Naive thymus-derived CD8-positive, alpha-beta T cell (primary cell): ENCODE data around the gene TMEM132D. TPM values are rescaled to one million over a fixed set of nuclear protein-coding genes. Genes with fewer than 3 reads are reported as not detected.

Source experiments
- ATAC-seq, 2 donors: fragments of 150-1000 bp; cut with Tn5 transposase in 1 of 2; sonication (Bioruptor Pico), chemical (Tn5 transposase) in 1 of 2; 1 replicate in 1 of 2; 2 replicates in 1 of 2; pipeline ENCODE4 v1.10.0; 2021; ENCODE audit warnings: mild to moderate bottlenecking in 2 of 2, moderate library complexity in 2 of 2
- POLR2A ChIA-PET: fragments of 350-600 bp; sonication (Branson Sonifier 250); formaldehyde crosslinking; loops from one replicate; lab custom pipeline; 2021; ENCODE audit warnings: antibody characterized with exemption; lab: Charles Lee
- DNase-seq, 10 donors: peaks; one replicate each; pipeline versions ENCODE4 v3.0.0 to v3.0.0-alpha.2; 2020 to 2022
- H3K27ac Mint-ChIP-seq, 10 donors: one replicate each; pipeline ENCODE4 v1.8.0; 2020 to 2022; ENCODE audit warnings: mild to moderate bottlenecking in 10 of 10, mixed read lengths in 10 of 10, moderate library complexity in 4 of 10, inconsistent platforms in 1 of 10
- H3K27me3 Mint-ChIP-seq, 5 donors: one replicate each; pipeline ENCODE4 v1.8.0; 2021 to 2022; ENCODE audit warnings: mixed read lengths in 5 of 5
- H3K36me3 Mint-ChIP-seq, 3 donors: one replicate each; pipeline ENCODE4 v1.8.0; 2020 to 2022; ENCODE audit warnings: mixed read lengths in 3 of 3, mild to moderate bottlenecking in 2 of 3, inconsistent platforms in 1 of 3
- H3K4me1 Mint-ChIP-seq, 4 donors: one replicate each; pipeline ENCODE4 v1.8.0; 2021 to 2022; ENCODE audit warnings: mixed read lengths in 4 of 4
- H3K4me3 Mint-ChIP-seq, 10 donors: one replicate each; pipeline ENCODE4 v1.8.0; 2020 to 2022; ENCODE audit warnings: mild to moderate bottlenecking in 10 of 10, mixed read lengths in 10 of 10, moderate library complexity in 6 of 10, inconsistent platforms in 1 of 10
- H3K9me3 Mint-ChIP-seq, 9 donors: one replicate each; pipeline ENCODE4 v1.8.0; 2020 to 2022; ENCODE audit warnings: mixed read lengths in 9 of 9, mild to moderate bottlenecking in 3 of 9, inconsistent platforms in 1 of 9, moderate library complexity in 1 of 9
- polyA plus RNA-seq, 3 donors: library from polyadenylated mRNA; unstranded; fragments of 300-500 nt; fragmentation: Illumina TruSeq; gene quantifications; one replicate each; pipeline ENCODE4 v1.2.3, GENCODE V29; 2021
- total RNA-seq, 8 experiments: library from RNA in 2 of 8; stranded (reverse) in 2 of 8; gene quantifications; one replicate each; pipeline ENCODE4 v1.2.3 and lab custom pipeline; 2021 to 2026

TMEM132D gene
- total and polyA plus RNA-seq, 5 experiments from 2014 or later, result not detected

DNA sequence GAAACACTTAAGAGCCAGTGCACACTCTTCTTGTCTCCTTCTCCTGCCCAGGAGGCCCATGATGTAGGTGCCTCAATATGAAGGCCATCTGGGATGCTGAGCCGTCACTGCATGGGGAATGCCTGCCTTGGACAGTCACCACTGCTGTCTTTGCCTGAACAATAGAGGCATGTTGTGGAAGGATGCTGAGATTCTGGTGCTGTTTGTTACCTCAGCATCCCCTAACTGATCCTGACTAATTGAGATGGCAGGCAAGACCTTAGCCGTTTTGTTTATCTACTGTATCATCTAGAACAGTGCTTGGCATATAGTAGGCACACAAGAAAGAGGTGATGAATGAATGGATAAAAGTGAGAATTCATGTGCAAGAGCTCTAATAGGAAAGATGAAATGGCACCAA is 797.1 kb downstream of the TMEM132D start:
- H3K36me3 Mint-ChIP-seq, result no peaks in the 10 kb centered on the region
- DNase-seq (no peak), ATAC-seq (no peak)
- H3K4me1 Mint-ChIP-seq, result no peaks in the 10 kb centered on the region
- no peak overlapping the region for H3K27ac Mint-ChIP-seq
- no peak overlapping the region for H3K4me3 Mint-ChIP-seq
- H3K9me3 Mint-ChIP-seq, result peaks cover 0 to 21% (median 12%) of the 10 kb centered on the region in 9 donors
- POLR2A ChIA-PET, result no interaction called here
- H3K27me3 Mint-ChIP-seq, result peaks cover 0 to 12% (median 0%) of the 10 kb centered on the region in 5 donors

DNA sequence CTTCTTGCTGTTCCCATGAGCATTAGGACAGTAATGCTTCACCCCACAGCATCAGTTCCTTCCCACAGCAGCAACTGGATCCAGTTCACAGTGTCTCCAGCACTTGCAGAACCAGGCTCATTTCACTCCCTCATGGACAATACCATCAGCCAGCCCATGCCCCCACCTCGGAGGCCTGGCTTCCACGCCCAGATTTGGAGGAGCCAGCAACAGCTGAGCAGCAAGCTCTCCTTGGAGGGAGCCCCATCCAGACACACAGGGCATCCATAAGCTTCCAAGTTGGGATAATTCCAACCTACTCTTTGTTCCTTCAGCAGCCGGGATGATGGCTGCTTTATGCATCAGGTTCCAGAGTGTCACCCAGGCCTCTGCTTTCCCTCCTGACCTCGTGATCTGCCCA is 800.6 kb downstream of the TMEM132D start:
- ATAC-seq (no peak), DNase-seq (no peak)
- H3K36me3 Mint-ChIP-seq, result no peaks in the 10 kb centered on the region
- no peak overlapping the region for H3K27ac Mint-ChIP-seq
- peaks cover 0 to 22% (median 4%) of the 10 kb centered on the region in 9 donors for H3K9me3 Mint-ChIP-seq
- POLR2A ChIA-PET, result no interaction called here
- H3K4me3 Mint-ChIP-seq, result no peak overlapping the region
- H3K4me1 Mint-ChIP-seq, result no peaks in the 10 kb centered on the region
- peaks cover 0 to 4% (median 0%) of the 10 kb centered on the region in 5 donors for H3K27me3 Mint-ChIP-seq

- no peak overlapping the region for H3K4me3 Mint-ChIP-seq
- H3K36me3 Mint-ChIP-seq, result no peaks in the 10 kb centered on the region
- DNase-seq (no peak), ATAC-seq (no peak)
- POLR2A ChIA-PET, result no interaction called here
- no peak overlapping the region for H3K27ac Mint-ChIP-seq
- peaks cover 0 to 4% (median 0%) of the 10 kb centered on the region in 5 donors for H3K27me3 Mint-ChIP-seq
- H3K9me3 Mint-ChIP-seq, result peaks cover 0 to 20% (median 4%) of the 10 kb centered on the region in 9 donors
- H3K4me1 Mint-ChIP-seq, result no peaks in the 10 kb centered on the region
These were observed 801.6 kb downstream of the TMEM132D start for GRCh38 chr12:129102233-129102632.

GRCh38 chr12:129101816-129102215 is 802.0 kb downstream of the TMEM132D start:
- ATAC-seq (no peak), DNase-seq (no peak)
- H3K27me3 Mint-ChIP-seq, result peaks cover 0 to 4% (median 0%) of the 10 kb centered on the region in 5 donors
- POLR2A ChIA-PET, result no interaction called here
- H3K27ac Mint-ChIP-seq, result no peak overlapping the region
- H3K4me3 Mint-ChIP-seq, result no peak overlapping the region
- peaks cover 0 to 16% (median 4%) of the 10 kb centered on the region in 9 donors for H3K9me3 Mint-ChIP-seq
- H3K36me3 Mint-ChIP-seq, result no peaks in the 10 kb centered on the region
- H3K4me1 Mint-ChIP-seq, result no peaks in the 10 kb centered on the region

DNA sequence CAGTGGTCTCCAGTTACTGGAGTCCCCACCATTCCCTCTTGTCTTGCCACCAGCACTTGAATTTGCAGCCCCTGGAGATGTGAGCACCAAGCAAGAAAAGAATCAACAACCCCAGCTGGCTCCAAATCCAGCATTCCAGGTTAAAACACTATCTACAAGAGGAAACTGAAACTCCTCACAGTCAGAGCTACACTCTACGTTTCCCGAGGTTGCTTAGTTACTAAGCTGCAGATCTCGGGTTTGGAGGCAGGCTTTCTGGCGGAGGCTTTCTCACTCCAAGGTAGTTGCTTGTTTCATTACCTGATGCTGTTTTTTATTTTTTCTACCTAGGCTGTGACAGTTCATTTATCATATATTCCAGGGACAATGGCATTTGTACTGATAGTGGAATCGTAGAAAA is 802.4 kb downstream of the TMEM132D start:
- POLR2A ChIA-PET, result no interaction called here
- Mint-ChIP-seq H3K27me3 (peaks cover 0 to 4% (median 0%) of the 10 kb centered on the region in 5 donors), H3K4me1 (no peaks in the 10 kb centered on the region), H3K4me3 (no peak overlapping the region), H3K36me3 (no peaks in the 10 kb centered on the region), H3K9me3 (peaks cover 0 to 12% (median 4%) of the 10 kb centered on the region in 9 donors), H3K27ac (no peak overlapping the region)
- ATAC-seq (no peak), DNase-seq (no peak)

GRCh38 chr12:129097451-129097850 is 806.4 kb downstream of the TMEM132D start:
- H3K27me3 Mint-ChIP-seq, result no peaks in the 10 kb centered on the region
- POLR2A ChIA-PET, result no interaction called here
- no peaks in the 10 kb centered on the region for H3K4me1 Mint-ChIP-seq
- no peak overlapping the region for H3K27ac Mint-ChIP-seq
- peaks cover 0 to 16% (median 2%) of the 10 kb centered on the region in 9 donors for H3K9me3 Mint-ChIP-seq
- DNase-seq (no peak), ATAC-seq (no peak)
- no peaks in the 10 kb centered on the region for H3K36me3 Mint-ChIP-seq
- H3K4me3 Mint-ChIP-seq, result no peak overlapping the region

DNA sequence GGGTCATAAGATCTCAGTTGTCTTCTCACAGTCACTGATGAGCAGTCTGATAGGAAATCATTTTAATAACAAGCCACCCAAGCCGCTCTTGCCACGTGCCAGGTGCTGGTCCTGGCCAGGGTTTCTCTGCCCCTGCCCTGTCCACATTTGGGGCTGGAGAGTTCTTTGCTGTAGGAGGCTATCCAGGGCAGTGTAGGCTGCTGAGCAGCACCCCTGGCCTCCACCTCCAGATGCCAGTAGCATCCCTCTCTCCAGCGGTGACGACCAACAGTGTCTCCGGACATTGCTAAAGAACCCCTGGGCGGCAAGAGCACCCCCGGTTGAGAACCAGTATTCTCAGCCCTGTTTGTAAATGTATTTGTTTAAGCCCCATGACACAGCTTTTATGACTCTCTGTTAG is 806.9 kb downstream of the TMEM132D start:
- Mint-ChIP-seq H3K27ac (no peak overlapping the region), H3K9me3 (peaks cover 0 to 12% (median 2%) of the 10 kb centered on the region in 9 donors), H3K4me1 (no peaks in the 10 kb centered on the region), H3K4me3 (no peak overlapping the region), H3K27me3 (no peaks in the 10 kb centered on the region), H3K36me3 (no peaks in the 10 kb centered on the region)
- DNase-seq, result no peak
- no peak for ATAC-seq
- POLR2A ChIA-PET, result no interaction called here

DNA sequence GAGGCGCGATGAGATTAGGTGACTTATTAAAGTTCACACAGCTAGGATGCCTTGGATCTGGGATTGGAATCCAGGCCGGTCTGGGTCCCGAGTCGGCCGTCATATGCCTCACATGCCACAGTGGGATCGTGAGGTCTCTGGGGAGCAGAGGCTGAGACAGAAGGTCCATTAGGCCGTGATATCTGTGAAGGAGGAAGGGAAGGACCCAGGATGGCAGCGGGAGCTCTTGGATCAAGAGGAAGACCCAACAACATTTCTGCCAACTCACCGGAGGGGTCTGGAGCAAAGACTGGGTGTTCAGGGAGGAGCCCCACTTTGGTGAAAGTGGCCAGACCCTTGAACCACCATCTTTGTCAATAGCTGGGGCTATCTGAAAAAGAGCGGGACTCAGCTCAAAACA is 807.6 kb downstream of the TMEM132D start:
- ATAC-seq, result no peak
- no peaks in the 10 kb centered on the region for H3K4me1 Mint-ChIP-seq
- no peak overlapping the region for H3K4me3 Mint-ChIP-seq

DNA sequence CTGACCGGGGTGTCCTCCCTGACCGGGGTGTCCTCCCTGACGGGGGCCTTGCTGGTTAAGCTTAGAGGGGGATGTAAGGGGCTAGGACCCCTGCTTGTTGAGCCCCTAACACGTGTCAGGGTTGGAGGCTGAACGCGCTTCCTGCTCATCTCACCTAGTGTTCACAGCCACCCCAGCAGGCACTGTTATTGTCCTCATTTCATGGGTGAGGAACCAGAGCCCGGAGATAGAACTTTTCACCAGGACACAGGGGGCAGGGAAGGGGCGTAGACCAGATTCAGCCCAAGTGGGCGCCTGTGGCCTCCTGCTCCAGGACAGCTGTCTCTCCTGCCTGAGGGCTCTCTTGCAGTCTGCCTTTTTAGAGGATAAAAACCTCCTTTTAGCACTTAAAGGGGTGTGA is 814.2 kb downstream of the TMEM132D start:
- Mint-ChIP-seq H3K36me3 (no peaks in the 10 kb centered on the region), H3K27me3 (no peaks in the 10 kb centered on the region), H3K4me3 (no peak overlapping the region), H3K4me1 (peaks cover 0 to 1% (median 0%) of the 10 kb centered on the region in 4 donors), H3K27ac (no peak overlapping the region), H3K9me3 (peaks cover 0 to 10% (median 4%) of the 10 kb centered on the region in 9 donors)
- POLR2A ChIA-PET, result no interaction called here
- ATAC-seq (no peak), DNase-seq (no peak)

More for the DNA sequence above, 807.6 kb downstream of the TMEM132D start:
- DNase-seq, result no peak
- POLR2A ChIA-PET, result no interaction called here
- Mint-ChIP-seq H3K27me3 (no peaks in the 10 kb centered on the region), H3K36me3 (no peaks in the 10 kb centered on the region), H3K9me3 (peaks cover 0 to 10% (median 2%) of the 10 kb centered on the region in 9 donors), H3K27ac (peak overlapping the region in 1 of 10 donors; percentile 69)

- ATAC-seq, result no peak
- POLR2A ChIA-PET, result no interaction called here
- H3K4me3 Mint-ChIP-seq, result no peak overlapping the region
These were observed 818.7 kb downstream of the TMEM132D start for GRCh38 chr12:129084875-129085826.

DNA sequence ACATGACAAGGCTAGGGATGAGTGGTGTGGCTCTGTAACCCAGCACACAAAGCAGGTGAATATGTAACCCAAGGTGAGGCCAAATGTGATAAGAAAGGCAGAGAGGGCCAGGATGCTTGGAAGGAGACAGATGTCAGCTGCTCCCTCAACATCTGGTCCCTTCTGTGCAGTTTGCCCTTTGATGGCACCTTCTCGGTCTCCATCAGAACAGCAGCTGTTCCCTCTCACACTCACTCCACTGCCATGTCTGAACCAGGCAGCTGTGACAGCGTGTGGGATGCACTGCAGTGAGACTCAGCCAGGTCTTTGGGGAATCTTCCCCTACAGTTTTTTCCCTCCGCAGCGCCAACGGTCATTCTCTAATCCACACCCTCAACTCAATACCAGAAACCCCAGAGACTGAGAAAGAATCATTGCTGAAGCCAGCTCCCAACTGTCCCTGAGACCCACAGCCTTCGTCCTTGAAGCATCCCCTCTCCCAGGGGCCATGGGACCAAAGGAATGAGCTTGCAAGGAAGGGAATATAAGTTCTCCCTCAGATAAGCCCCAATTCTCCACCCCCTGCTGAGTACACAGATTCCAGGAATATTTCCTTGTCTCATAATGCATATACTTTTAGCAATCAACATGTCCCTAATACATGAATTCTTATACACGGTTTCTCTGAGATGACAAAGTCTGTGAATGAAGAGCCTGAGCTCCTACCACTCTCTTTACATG is 820.5 kb downstream of the TMEM132D start:
- POLR2A ChIA-PET, result no interaction called here
- ATAC-seq (no peak), DNase-seq (no peak)
- H3K27me3 Mint-ChIP-seq, result no peaks in the 10 kb centered on the region
- peaks cover 0 to 6% (median 0%) of the 10 kb centered on the region in 9 donors for H3K9me3 Mint-ChIP-seq
- H3K27ac Mint-ChIP-seq, result no peak overlapping the region
- H3K4me3 Mint-ChIP-seq, result no peak overlapping the region
- H3K36me3 Mint-ChIP-seq, result no peaks in the 10 kb centered on the region
- no peaks in the 10 kb centered on the region for H3K4me1 Mint-ChIP-seq

More at GRCh38 chr12:129084875-129085826, 818.7 kb downstream of the TMEM132D start:
- H3K27ac Mint-ChIP-seq, result peak overlapping the region in 1 of 10 donors; percentile 62
- H3K27me3 Mint-ChIP-seq, result no peaks in the 10 kb centered on the region
- peaks cover 0 to 1% (median 0%) of the 10 kb centered on the region in 4 donors for H3K4me1 Mint-ChIP-seq
- no peak for DNase-seq
- H3K9me3 Mint-ChIP-seq, result peaks cover 0 to 6% (median 0%) of the 10 kb centered on the region in 9 donors
- no peaks in the 10 kb centered on the region for H3K36me3 Mint-ChIP-seq

DNA sequence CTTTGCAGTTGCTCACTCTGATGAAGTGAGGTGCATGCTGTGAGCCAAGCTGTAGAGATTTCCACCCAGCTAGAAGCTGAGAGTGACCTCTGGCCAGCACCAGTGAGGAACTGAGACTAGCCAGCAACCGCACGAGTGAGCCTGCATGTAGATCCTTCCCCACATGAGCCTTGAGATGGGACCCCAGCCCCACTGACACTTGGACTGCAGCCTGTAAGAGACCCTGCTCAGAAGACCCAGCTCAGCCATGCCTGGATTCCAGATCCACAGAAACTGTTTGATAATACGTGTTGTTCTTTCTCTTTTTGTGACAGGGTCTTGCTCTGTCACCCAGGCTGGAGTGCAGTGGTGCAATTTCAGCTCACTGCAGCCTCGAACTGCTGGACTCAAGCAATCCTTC is 821.4 kb downstream of the TMEM132D start:
- H3K27ac Mint-ChIP-seq, result no peak overlapping the region

More for the DNA sequence above, 821.4 kb downstream of the TMEM132D start:
- Mint-ChIP-seq H3K9me3 (peaks cover 0 to 7% (median 0%) of the 10 kb centered on the region in 9 donors), H3K36me3 (no peaks in the 10 kb centered on the region), H3K4me1 (no peaks in the 10 kb centered on the region), H3K4me3 (no peak overlapping the region), H3K27me3 (peaks cover 0 to 4% (median 0%) of the 10 kb centered on the region in 5 donors)
- POLR2A ChIA-PET, result no interaction called here
- ATAC-seq (no peak), DNase-seq (no peak)
